GM18909 (cell line): ENCODE measurements around the gene AFDN.
"Not testable (repeated sequence)": the region's sequence is repeated elsewhere in the genome, so short reads cannot be mapped to it uniquely, and the experiment has no call there.

Source experiments
- ATAC-seq: cut with Tn5 transposase; IDR thresholded peaks from one replicate; pipeline ENCODE4 v1.9.1; 2021; ENCODE audit warnings: mild to moderate bottlenecking; ENCODE audit not compliant: unreplicated experiment, poor library complexity

Gene AFDN

DNA sequence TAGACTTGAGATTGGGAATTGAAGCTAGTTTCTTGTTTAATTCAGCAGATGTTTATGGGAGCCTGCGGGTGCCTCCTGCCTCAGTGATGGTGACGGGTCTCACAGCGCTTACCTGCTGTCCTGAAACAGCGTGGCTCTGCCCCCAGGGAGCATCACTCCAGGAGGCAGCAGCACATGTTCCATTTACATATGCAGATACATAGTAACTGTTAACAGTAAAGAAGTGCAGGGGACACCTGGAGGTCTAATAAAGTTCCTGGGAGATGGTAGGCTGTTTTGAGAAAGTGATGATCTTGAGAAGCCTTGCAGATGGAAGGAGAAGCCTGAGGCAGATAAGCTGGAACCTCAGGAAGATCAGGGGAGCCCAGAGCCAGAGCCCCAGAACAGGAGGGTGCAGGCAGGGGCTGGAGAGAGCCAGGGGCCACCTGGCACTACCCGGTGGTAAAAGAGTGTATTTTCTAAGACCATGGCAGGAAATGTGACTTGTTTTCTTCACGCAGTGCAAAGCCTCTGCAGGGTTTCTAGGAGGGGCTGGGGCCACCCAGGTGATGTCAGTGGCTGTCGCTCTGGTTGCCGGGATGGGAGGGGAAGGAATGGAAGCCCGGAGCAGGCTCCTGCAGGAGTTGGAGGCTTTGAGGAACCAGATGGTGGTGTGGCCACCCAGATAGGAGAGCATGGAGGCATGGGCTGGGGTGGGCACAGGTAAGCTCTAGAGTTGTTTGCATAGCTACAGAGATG is 146.6 kb downstream of the AFDN start:
- no peak for ATAC-seq

DNA sequence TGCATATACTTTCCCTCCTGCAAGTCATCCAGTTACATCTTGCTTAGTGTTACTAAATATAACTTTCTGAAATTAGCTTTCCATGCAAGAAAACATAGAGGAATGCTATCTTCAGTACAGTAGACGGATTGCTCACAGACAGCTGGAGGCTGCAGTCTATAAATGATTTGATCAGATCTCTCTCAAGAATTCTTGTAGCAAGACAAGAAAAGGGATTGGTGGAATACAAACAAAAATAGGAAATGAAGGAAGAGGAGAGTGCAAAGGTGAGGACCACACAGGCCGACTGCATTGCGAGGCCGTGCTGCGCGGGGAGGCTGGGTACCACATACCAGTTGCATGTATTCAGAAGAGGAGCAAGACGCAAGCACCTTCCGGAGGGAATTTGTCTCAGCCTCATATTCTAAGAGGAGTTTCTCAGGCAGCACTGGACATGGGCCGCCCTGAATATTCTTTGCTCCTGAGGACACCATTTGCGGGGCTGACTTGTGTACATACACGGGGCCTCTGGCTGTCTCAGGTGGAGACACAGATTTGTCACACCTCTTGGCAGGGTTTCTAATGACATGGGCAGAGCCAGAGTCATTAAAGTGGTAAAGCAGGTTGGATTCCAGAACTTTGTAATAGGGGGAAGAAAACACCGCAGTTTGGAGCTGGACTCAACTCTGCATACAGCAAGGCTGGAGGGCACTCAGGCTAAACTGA is 148.1 kb downstream of the AFDN start:
- ATAC-seq = no peak

DNA sequence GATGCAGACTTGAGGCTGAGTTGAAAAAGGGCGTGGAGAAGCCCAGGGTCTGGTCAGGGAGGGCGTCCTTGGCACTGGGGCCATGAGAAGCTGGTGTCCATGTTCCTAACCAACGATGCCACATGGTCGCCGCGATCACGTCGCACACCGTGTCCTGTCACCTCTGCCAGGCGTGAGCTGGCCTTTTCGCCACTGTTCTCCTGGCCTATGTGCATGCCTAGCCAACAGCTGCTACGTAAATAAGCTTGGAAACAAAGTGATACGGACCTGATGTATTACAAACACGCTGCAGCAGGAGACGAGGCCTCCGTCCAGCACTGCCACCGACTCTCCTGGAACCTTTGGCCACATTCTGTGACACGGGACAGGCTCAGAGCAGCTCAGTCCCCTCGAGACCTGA is 148.7 kb downstream of the AFDN start:
- ATAC-seq = no peak

DNA sequence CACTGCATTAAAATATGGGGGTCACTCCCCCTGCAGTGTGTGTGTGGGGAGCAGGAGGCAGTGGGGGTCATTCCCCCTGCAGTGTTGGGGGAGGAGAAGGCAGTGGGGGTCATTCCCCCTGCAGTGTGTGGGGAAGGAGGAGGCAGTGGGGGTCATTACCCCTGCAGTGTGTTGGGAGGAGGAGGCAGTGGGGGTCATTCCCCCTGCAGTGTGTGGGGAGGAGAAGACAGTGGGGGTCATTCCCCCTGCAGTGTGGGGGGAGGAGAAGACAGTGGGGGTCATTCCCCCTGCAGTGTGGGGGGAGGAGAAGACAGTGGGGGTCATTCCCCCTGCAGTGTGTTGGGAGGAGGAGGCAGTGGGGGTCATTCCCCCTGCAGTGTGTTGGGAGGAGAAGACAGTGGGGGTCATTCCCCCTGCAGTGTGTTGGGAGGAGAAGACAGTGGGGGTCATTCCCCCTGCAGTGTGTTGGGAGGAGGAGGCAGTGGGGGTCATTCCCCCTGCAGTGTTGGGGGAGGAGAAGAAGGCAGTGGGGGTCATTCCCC is 149.5 kb downstream of the AFDN start:
- not testable (repeated sequence) for ATAC-seq

DNA sequence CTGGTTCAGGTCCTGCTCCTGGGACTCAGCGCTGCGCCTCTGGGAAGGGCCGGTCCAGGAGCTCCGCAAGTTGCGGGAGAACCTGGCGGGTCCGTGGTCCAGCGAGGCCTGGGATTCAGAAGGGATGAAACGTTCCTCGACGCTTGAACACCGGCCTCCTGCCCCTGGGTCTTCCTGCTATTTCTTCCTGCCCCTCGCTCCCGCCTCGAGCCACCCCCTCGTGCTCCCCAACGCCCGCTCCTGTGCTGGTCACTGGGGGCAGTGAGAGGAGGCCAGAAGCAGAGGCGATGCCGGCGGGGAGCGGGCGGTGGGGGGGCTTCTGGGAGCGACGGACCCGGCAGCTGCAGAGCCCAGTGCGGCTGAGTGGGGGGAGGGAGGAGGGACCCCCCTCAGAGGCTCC is 150.0 kb downstream of the AFDN start:
- ATAC-seq = no peak

DNA sequence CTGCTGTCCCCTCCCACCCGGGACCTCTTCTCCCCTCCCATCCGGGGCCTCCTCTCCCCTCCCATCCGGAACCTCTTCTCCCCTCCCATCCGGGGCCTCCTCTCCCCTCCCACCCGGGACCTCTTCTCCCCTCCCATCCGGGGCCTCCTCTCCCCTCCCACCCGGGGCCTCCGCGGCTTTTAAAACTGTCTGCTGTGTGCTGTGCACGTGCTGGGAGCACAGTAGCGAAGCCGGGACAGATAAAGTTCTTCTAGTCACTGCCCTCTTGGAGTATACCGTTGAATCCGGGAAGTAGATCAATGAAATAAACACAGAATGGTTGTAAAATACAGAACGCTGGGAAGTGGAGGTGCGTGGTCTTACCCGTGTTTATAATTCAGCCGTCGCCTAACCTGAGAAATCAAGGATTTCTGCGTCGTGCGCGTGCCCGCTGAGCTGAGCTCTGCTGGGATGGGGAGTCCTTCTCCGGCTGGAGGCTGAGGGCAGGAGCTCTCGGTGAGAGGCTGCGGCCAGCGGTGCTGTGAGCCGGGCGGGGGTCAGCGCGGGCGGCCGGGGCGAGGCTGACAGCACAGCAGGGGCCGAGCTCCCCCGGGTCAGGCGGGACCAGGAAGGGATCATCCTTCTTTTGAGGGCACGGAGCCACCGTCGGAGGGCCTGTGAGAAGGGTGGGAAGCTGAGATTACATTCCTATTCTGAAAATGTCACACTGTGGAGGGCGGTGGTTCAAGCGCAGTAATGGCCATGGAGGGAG is 151.2 kb downstream of the AFDN start:
- no peak for ATAC-seq

DNA sequence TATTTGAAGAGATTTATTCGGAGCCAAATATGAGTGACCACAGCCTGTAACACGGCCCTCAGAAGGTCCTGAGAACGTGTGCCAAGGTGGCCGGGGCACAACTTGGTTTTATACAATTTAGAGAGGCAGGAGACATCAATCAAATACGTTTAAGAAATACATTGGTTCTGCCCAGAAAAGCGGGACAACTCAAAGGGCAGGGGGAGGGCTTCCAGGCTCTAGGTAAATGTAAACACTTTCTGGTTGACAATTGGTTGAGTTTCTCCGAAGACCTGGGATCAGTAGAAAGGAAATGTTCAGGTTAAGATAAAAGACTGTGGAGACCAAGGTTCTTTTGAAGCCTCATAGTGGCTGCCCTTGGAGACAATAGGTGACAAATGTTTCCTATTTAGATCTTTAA is 151.9 kb downstream of the AFDN start:
- no peak for ATAC-seq

DNA sequence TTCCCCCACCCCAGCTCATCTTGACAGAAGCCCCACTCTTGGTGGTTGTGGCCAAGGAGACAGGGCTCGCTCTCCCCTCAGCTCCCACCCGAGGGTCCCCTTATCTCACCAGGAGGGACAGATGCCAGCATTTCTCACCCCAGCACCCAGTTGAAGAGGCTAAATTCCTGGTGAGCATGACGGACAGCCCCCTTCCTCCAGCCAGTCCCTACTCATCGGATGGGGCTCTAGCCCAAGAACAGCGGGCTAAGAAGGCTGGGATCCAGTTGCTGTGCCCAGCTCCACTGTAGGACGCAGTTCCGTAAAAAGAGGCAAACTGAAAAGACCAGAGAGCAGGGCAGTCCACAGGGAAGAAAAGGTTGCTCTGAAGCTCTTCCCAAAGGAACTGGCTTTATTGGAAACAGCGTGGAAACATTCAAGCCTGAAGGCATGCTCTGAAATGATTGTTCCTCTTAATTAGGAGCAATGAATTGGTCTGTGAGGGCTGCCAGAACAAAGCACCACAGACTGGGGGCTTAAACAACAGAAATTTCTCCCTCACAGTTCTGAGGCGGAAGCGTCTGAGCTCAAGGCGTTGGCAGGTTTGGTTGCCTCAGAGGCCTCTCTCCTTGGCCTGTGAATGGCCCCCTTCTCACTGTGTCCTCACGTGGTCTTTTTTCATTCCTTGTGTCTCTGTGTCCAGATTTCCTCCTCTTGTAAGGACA is 152.9 kb downstream of the AFDN start:
- no peak for ATAC-seq

DNA sequence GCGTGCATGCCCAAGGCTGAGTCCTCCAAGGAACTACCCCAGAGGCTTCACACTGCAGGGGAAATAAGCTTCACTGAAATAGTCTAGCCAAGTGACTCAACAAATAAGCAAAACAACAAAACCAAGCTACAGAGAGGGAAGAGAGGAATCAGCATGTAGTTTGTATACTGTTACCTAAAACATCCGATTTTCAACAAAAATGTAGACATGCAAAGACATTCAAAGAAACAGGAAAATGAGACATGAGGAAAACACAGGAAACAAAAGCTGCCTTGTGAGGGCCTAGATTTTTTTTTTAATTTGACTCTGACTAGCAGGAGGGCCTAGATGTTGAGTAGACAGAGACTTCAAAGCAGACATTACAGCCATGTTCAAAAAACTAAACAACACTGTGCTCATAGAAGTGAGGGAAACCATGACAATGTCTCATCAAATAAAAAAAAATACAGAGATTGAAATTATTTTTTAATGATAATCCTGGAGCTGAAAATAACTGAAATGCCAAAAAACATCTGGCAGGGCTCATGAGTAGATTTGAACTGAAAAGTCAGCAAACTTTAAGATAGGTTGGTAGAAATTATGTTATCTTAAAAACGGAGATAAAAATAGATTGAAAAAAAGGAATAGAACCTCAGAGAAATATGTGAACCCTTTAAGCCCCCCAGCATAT is 154.3 kb downstream of the AFDN start:
- no peak for ATAC-seq

DNA sequence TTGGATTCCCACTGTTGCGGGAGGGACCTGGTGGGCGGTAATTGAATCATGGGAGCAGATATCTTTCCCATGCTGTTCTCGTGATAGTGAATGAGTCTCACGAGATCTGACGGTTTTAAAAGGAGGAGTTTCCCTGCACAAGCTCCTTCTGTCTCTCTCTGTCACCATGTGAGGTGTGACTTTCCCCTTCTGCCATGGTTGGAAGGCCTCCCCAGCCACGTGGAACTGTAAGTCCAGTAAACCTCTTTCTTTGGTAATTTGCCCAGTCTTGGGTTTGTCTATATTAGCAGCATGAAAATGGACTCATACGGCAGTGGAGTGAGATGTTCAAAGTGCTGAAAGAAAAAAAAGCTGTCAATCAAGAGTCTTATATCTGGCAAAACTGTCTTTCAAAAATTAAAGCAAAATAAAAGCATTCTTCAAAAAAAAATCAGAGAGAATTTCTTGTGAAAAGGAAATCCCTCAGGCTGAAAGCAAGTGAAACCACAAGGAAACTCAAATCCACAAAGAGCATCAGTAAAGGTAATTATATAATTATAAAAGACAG is 155.3 kb downstream of the AFDN start:
- no peak for ATAC-seq

DNA sequence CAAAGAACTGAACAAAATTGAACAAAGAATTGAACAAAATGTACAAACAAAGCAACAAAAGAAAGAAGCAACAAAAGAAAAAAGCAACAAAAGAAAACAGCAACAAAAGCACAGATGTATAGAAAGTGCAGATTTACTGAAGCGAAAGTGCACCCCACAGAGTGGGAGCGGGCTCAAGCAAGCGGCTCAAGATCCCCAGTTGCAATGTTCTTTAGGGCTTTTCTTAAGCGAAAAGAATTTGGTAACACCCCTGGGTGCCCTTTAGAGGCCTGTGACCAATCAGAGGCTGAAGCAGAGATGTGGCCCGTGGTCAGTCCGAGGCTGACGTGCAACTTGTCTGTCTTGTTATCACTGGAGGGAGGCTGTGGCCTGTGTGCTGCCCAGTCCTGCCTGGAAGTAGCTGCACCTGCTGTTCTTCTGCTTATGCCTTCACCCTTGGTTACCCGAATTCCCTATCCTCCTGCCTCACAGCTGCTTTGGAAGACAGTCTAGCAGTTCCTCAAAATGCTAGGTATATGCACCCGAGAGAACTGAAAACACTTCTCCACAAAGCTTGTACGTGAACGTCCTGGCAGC is 157.5 kb downstream of the AFDN start:
- no peak for ATAC-seq

DNA sequence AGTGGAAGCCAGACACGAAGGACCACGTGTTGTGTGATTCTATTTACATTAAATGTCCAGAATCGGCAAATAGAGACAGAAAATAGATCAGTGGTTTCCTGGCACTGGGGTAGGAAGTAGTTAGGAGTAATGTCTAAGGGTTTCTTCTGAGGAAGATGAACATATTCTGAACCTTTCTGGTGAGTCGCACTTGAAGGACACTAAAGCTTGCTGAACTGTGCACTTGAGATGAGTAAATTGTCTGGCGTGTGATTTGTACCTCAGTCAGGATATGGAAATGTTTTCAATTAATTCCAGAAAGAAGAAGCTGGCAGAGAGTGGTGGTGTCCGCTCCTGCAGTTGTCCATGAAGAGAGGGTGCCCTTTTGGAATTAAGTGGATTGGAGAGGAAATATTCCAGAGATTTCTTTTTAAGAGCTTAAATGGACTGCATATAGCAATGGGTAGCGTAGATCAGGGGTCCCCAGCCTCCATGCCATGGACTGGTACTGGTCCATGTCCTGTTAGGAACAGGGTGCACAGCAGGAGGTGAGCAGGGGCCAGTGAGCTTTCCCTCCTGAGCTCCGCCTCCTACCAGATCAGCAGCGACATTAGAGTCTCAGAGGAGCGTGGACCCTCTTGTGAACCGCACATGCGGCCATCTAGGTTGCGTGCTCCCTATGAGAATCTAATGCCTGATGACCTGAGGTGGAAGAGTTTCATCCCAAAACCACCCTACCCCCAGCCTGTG is 158.3 kb downstream of the AFDN start:
- ATAC-seq = no peak

DNA sequence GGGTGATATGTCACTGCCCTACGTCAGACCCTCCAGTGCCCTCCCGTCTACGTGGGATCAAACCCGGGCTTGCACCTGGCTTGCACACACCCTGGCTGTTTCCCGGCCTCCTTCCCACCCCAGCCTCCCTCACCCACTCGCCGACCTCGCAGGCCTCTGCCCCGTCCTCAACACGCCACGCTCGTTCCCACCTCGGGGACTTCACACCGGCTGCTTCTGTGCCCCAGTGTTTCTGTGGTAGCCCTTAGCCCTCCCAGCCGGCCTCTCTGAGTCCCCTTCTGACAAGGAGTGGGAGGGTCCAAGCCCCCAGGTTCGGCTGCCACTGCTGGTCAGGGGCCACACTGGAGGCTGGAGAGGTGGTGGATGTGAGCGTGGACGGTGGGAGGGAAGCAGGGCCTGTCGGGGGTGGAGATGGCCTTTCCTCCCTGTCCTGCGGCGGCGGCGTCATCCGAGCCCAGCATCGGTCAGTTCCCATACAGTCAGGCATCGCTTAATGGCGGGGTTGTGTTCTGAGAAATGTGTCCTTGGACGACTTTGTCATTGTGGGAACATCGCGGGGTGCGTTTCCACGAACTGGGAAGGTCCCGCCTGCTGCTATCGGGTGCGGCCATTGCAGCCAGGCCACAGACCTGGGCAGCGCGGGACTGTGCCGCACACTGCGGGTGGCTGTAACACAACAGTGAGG is 159.3 kb downstream of the AFDN start:
- no peak for ATAC-seq

DNA sequence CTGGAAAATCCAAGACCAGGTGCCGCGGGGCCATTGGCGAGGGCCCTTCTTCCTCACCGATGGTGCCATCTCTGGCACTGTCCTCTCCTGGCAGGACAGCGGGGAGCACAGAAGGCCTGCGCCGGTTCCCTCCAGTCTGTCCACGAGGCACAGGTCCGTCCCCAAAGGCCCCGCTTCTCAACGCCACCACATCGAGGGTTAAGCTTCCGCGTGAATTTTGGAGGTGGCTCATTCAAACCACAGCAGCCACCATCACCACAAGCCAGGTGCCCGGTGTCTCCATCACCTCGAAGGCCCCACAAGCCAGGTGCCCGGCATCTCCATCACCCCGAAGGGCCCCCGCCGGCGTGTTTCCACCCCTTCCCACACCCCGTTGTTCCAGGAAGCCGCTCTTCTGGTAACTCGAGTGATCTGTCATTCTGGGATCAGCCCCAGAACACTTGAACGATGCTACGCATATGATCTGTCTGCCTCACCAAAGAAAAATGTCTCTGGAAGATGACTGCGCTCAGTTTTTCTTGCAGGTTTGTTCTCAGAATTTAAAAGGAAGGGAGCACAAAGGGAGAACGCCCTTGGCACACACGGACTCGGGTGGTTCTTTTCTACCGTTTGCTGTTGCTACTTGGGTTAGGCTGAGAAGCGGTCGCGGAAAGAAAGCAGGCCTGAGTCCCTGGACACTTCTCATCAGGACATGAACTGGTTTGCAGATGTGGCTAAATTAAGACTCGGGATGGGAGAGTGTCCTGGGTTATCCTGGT is 160.9 kb downstream of the AFDN start:
- no peak for ATAC-seq

DNA sequence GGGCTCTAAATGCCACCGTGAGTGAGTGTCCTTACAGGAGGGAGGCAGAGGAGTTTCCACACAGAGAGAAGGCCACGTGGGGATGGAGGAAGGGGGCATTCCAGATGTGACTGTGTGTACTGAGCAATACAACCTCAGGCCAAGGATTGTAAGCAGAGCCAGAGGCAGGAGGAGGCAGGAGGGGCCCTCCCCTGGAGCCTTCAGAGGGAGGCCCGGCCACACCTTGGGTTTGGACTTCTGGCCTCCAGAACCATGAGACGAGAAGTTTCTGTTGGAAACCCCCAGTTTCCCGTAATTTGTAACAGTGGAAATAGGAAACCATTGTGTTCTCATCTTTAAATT is 161.4 kb downstream of the AFDN start:
- ATAC-seq = no peak

DNA sequence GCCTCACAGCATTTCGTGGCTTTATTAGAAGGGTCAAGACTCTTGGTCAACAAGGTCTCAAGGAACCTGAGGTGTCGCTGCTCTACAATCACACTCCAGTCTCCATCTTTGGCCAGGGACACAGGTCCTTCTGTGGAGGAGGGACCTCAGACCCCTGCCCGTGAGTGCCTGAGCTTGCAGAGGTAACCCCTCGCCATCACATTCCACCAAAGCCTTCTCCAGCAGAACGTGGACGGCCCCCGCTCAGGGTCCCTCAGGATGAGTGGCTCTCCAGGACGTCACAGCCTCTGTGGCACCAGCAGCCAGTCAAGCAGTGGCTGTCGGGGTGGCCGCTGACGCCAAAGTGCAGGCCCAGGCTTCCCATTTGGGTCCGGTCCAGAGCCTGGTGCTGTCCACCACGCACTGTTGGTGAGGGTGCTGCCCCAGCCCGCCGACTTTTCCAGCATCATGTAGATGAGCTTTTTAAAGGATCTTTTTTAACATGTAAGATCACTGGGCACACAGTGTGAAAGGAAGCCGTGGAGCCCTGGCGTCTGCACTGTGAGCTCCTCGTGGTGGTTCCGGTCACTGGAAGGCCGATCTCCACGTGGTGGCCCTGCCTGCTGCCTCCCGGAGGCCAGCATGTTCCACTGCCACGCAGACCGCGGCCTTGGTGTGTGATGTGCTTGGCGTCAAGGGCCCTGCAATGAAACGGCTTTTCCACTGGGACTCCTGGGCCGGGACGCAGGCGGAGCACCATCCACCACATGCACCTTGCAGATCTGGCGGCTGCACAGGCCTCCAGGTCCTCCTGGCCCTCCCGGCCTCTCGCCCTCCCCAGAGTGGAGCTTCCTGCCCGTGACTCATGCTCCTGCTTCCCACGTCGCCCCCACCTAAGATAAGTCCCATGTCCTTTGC is 162.5 kb downstream of the AFDN start:
- no peak for ATAC-seq
